ENCODE data around the gene C16orf54.
"Not testable (repeated sequence)": the region's sequence is repeated elsewhere in the genome, so short reads cannot be mapped to it uniquely, and the experiment has no call there.

The C16orf54 gene

DNA sequence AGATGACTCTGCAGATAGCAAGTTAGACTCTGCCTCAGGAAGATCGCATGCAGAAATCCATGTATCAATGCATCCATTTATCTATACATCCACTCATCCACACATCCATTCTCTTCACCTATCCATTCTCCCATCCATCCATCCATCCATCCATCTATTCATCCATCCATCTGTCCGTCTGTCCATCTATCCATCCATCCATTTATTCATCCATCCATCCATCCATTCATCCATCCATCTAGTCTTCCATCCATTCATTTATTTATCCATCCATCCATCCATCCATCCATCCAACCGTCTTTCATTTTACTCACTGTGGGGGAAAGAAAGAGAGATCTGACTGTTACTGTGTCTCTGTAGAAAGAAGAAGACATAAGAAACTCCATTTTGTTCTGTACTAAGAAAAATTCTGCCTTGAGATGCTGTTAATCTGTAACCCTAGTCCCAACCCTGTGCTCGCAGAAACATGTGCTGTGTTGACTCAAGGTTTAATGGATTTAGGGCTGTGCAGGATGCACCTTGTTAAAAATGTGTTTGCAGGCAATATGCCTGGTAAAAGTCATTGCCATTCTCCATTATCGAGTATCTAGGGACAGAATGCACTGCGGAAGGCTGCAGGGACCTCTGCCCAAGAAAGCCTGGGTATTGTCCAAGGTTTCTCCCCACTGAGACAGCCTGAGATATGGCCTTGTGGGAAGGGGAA, 5.7 kb downstream of the C16orf54 start:
- DNase-seq, result not testable (repeated sequence)

GRCh38 chr16:29738514-29738913, 7.3 kb downstream of the C16orf54 start:
- DNase-seq, result no peak

DNA sequence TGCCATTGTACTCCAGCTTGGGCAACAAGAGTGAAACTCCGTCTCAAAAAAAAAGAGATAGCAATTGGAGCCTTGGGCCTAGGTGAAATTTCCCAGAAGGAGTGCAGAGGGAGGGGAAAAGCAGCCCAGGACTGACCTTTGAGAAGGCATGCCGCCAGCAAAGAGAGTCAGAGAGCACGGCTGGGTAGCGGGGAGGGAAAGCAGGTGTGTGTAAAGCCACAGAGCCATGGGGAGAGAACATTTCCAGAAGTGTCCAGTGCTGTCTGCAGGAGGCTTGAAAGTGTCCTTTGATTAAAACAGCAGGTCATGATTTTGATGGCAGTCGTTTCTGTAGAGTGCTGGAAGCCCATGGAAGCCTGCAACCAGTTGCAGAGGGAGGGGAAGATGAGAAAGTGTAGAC, 8.1 kb downstream of the C16orf54 start:
- DNase-seq, result no peak

DNA sequence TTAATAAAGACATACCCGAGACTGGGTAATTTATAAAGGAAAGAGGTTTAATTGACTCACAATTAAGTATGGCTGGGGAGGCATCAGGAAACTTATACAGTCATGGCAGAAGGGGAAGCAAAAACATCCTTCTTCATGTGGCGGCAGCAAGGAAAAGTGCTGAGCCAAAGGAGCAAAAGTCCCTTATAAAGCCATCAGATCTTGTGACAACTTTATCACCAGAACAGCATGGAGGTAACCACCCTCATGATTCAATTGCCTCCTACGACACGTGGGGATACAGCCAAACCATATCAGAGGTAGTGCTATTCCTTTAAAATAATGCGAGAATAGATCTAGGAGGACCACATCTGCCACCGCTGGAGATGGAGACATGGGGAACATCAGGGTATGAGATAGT, 9.0 kb downstream of the C16orf54 start:
- DNase-seq, result no peak

DNA sequence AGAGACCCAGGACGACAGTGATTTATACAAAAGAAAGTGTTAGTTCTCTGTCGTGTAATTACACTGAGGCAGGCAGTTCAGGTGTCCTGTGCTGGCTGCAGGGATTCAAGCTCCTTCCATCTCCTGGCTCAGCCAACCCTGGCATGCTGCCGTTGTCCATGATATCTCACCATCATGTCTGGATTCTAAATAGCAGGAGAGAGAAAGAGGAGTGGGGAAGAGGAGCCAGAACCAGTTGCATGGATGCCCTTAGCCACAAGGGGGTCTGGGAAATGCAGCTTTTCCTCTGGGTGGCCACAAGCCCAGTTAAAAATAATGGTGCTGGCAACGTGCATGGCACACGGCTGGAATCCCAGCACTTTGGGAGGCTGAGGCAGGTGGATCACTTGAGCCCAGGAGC, 9.7 kb downstream of the C16orf54 start:
- DNase-seq, result no peak

- DNase-seq, result peak; percentile 5
These were observed 11.0 kb downstream of the C16orf54 start for GRCh38 chr16:29734786-29735185.

- not testable (repeated sequence) for DNase-seq
These were observed 13.8 kb downstream of the C16orf54 start for GRCh38 chr16:29731768-29732601.

GRCh38 chr16:29730649-29731048, 15.1 kb downstream of the C16orf54 start:
- no peak for DNase-seq

DNA sequence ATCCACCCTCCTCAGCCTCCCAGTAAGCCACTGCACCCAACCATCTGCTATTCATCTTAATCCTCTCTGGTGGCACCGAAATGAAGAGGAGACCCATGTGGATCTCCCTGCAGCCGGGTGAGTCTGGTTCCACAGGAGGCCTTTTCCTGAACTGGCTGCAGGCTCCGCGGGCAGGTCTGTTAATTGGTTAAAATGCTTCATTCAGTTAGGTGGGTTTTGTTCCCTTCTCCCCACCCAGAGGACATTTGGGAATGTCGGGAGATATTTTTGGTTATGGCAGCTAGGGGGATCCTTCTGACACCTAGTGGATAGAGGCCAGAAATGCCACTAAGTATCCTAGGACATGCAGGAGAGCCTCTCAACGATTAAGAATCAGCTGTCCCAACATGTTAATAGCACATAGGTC, 16.7 kb downstream of the C16orf54 start:
- peak; percentile 69 for DNase-seq

- DNase-seq, result no peak
These were observed 18.3 kb downstream of the C16orf54 start for GRCh38 chr16:29727452-29727851.

DNA sequence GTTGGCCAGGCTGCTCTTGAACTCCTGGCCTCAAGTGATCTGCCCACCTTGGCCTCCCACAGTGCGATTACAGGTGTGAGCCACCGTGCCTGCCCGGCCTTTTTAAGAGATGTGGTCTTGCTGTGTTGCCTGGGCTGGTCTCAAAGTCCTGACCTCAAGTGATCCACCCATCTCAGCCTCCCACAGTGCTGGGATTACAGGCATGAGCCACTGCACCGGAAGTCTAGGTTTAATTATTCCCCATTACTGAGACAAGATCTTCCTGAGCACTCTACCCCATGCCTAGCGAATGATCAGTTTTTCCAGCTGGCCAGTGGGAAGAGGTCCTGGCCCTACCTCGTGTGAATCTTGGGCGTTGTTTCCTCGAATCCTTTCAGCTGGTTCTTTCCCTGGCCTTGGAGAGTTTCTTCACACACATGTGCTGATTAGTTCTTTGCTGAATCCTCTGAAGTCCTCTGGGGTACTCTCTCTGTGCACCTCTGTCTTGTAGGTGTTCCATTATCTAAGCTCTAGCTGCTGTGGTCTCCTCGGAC, 18.9 kb downstream of the C16orf54 start:
- no peak for DNase-seq

- DNase-seq, result peak; percentile 66
These were observed 24.5 kb downstream of the C16orf54 start for GRCh38 chr16:29721167-29721879.

- DNase-seq, result no peak
These were observed 25.1 kb downstream of the C16orf54 start for GRCh38 chr16:29720703-29721102.

DNA sequence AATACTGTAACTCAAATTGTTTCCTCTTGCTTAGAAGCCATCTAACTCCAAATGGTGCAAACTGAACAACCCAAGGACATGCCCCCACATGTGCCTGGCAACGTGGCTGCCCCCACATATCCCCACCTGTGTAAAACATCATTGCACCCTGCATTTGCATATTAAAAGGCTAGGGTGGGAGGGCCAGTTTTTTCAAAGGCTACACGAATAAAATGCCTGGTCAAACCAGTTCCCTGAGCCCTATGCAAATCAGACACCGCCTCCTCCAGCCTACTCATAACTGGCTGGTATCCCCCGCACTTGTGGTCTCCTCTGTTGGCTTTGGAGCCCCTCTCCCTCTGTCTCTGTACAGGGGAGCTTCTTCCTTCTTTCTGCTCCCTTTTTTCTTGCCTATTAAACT, 26.7 kb downstream of the C16orf54 start:
- no peak for DNase-seq

GRCh38 chr16:29717113-29717512, 28.7 kb downstream of the C16orf54 start:
- DNase-seq, result no peak

GRCh38 chr16:29714972-29715371, 30.8 kb downstream of the C16orf54 start:
- no peak for DNase-seq

- DNase-seq, result no peak
These were observed 31.4 kb downstream of the C16orf54 start for GRCh38 chr16:29714396-29714795.

DNA sequence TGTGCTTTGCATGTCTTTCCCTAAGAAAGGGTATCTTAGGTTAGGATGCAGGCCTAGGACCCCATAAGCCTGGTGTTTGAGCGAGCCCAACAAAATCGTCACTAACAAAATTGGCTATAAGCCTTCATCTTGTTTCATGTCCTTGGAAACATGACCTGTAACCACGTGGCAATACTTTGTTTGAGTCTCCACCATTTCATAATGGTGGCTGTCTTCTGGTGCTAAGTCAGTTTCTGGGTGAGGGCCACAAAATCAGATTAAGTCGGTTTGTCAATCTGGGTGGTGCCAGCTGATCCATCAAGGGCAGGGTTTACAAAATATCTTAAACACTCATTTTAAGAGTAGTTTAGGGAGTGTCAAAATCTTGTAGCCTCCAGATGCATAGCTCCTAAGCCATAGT, 33.0 kb downstream of the C16orf54 start:
- DNase-seq, result no peak

DNA sequence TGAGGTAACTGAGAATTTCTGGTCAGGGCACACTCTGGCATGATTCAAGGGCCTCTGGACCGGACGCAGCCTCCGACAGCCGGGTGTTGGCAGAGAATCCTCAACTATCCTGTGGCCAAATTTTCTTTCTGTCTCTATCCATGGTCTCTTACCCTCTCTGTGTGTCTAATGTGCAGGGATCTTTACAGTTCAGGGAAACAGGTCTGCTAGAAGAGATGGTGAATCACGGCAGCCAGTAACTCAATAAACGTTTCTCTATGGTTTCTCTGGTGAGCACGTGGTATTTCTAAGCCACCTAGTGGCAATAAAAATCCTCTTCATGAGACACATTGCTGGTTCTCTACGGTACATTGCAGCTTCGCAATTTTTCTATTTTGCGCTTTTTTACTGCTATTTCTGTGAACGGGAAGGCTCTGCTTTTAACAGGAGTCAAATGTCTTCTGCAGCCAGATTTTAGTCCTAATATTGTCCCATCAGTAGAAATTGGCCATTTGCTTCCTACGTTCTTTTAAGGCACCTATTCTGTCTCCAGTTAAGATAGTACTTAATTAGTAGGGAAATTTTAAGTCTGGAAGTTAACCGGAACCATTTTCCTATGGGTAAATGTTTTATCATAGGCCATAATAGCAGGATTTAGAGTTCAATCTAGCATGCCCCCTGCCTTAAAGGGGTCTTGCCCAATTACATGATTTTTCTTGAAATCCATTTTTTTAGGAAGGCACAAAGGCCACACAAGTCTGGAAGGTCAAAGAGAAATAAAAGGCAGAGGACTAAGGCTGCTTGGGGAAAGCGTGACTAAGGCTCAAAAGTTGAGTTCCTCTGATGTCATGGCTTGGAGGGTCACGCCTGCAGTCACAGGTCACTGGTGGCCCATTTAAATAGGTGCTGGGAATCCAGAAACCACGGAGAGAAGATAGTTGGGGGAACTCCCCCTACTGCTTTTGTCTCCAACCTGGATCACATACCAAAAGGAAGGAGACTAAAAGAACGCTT, 35.3 kb downstream of the C16orf54 start:
- DNase-seq, result peak; percentile 73

- DNase-seq, result not testable (repeated sequence)
These were observed 36.1 kb downstream of the C16orf54 start for GRCh38 chr16:29709657-29710056.

GRCh38 chr16:29708917-29709600, 36.7 kb downstream of the C16orf54 start:
- DNase-seq, result no peak

Data from EL (cell line).